Femur (tissue), 1 donor: ENCODE measurements around the gene DCAF11.

Source experiments
- DNase-seq: peaks from one replicate; pipeline ENCODE4 v3.0.0-alpha.2; 2017

The DCAF11 gene

DNA sequence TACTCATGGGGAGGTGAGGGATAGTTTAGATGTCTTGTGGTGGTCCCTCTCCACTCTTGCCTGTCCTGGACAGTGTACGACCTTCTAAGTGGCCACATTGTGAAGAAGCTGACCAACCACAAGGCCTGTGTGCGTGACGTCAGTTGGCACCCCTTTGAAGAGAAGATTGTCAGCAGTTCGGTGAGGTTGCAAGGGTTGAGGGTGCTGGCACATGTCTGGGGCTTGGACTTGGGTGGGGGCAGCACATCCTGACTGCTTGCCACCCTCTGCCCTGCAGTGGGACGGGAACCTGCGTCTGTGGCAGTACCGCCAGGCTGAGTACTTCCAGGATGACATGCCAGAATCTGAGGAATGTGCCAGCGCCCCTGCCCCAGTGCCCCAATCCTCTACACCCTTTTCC is 8.3 kb downstream of the DCAF11 start:
- DNase-seq: no peak

DNA sequence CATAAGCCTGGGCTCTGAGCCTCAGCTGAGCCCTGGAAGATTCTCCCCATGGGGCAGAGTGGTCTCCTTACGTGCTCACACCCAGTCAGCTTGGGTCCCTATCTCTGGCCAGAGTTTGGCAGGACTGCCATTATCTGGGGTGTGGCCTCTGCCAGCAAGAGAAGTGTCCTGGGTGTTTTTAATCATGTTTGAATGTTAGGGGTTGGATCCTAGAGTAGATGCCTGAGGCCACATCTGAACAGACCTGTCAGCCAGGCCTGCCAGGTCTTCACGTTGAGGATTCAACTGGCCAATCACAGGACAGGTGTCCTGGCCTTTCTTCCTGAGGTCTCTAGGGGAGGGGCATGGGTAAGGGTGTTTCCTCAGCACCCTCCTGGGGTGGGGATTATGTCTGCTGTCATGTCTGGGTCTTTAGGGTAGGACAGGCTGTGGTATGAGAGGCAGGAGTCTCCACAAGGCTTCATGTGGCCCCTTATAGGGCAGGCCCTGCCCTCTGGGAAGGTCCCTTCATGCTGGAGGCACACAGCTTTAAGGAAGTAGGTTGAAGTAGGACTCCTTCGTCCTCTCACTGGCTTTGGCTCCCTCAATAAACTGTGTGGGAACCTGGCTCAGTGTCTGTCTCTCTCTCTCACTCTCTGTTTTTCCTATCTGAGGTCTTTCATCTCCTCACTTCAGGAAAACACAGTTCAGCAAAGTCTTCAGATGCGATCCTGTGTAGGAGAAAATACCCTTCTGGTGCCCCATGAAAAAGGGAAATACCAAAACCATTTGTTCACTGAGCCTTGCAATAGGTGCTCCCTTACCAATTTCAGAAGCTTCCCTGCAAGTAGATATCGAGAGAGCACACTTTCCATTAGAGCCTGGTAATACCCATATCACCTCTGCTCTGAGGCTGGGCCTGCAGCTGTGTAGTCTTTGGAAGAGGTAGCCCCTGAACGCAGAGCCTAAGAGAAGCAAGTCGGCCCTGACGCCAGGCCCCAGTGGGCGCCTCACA is 9.1 kb downstream of the DCAF11 start:
- no peak for DNase-seq

DNA sequence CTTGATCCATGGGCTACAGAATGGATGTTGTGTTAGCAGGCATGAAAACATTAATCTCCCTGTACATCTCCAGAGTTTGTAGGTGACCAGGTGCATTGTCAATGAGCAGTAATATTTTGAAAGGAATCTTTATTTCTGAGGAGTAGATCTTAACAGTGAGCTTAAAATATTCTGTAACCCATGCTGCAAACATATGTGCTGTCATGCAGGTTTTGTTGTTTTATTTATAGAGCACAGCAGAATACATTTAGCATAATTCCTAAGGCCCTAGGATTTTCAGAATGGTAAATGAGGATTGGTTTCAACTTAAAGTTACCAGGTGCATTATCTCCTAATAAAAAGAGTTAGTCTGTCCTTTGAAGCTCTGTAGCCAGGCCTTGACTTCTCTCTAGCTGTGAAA is 12.4 kb downstream of the DCAF11 start:
- no peak for DNase-seq

DNA sequence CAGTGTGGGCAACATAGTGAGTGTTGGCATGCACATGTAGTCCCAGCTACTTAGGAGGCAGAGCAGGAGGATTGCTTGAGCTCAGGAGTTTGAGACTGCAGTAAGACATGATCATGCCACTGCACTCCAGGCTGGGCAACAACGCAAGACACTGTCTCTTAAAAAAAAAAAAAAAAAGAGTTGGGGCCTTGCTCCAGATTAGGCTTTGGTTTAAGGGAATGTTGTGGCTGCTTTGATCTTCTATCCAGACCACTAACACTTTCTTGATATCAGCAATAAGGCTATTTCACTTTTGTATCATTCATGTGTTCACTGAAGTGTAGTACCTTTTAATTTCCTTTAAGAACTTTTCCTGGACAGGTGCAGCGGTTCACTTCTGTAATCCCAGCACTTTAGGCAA is 13.1 kb downstream of the DCAF11 start:
- DNase-seq: no peak

- DNase-seq: no peak
Measured at GRCh38 chr14:24129410-24129998, 14.9 kb downstream of the DCAF11 start.

GRCh38 chr14:24130380-24130716 is 15.8 kb downstream of the DCAF11 start, which contains the start of gene FITM1:
Gene FITM1 (plus strand): TSS chr14:24130659. CDS start chr14:24131564, 905 bp downstream.
- DNase-seq: no peak

DNA sequence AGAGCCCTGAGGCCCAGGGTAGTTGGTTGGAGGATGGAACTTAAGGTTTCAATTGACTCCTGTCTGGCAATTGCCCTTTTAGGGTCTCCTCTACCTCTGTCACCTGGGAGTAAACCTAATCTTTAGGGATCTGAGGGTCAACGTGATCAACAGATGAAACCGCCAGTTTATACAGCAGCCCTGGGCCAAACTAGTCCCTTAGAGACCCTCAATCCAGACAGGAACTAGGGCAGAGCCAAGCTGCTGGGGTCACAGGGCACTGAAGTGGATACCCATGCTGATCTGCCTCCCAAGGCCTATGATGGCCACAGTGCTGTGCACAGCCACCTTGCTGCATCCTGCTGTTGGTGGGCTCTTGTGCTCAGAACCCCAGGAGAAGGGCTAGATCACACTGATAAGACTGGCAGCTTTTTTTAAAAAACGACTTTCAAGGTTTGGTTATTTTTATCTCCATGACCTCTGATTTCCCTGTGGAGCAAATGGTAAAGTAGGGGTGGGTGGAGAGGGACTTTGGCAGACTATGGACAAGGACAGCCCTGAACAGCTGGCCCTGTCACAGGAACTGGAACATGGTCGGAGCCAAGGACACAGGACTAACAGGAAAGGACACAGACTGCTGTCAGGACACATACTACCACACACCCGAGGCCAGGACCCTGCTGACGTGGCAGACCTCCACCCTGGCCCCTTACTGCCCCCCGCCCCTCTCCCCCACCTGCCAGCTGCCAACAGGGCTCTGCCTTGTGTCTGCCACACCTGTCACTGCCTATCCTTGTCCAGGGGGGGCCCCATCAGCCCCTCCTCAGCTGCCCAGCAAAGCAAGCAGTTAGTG is 16.4 kb downstream of the DCAF11 start:
- DNase-seq: peak; percentile 85

DNA sequence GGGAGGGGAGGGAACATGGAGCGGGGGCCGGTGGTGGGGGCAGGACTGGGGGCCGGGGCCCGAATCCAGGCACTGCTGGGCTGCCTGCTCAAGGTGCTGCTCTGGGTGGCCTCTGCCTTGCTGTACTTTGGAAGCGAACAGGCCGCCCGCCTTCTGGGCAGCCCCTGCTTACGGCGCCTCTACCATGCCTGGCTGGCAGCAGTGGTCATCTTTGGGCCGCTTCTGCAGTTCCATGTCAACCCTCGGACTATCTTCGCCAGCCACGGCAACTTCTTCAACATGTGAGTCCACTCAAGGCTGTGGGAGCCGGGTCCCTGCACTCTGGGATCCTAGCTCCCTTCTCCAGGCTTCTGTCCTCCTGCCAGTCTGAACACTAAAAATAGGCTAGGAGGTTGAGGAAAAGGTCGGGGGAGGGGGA is 17.0 kb downstream of the DCAF11 start:
- no peak for DNase-seq

DNA sequence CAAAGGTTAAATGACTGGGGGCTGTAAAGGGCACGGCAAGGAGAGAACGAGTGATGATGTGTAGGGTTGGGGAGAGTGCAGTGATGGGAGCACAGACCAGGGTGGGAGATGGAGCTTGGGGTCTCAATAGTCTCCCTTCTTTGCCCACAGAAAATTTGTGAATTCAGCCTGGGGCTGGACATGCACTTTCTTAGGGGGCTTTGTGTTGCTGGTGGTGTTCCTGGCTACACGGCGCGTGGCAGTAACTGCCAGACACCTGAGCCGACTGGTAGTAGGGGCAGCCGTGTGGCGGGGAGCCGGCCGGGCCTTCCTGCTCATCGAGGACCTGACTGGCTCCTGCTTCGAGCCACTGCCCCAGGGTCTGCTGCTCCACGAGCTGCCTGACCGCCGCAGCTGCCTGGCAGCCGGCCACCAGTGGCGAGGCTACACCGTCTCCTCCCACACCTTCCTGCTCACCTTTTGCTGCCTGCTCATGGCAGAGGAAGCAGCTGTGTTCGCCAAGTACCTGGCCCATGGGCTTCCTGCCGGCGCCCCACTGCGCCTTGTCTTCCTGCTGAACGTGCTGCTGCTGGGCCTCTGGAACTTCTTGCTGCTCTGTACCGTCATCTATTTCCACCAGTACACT is 17.6 kb downstream of the DCAF11 start:
- no peak for DNase-seq

DNA sequence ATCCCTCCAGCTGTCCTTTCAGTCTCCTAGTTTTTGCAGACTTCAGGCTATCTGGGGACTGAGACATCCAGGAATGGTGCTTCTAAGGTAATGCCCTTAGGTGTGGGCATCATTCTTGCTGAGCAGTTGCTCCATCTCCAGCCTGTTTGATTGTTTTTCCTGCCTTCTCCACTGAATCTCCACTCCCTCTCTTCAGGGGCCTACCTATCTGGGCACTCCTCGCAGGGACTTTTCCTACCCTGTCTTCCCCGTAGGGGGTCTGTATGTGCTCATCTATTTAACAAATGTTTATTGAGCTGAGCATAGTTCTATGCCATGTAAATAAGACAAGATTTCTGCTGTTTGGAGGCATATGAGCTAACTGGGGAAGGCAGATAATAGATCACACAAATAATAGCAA is 18.4 kb downstream of the DCAF11 start:
- no peak for DNase-seq

DNA sequence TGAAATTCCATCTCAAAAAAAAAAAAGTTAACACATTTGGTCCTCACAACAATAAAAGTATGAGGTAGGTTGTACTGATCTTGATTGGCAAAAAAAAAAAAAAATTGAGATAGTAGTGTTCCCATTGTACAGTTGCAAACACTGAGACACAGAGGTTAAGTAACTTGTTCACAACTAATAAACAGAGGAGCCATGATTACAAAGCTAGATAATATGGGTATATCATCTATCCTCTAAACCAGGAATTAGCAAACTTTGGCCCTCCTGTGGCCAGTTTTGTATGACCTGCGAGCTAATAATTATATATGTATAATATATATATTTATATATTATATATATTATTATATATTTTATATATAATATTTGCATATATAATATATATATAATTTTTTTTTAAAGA is 19.2 kb downstream of the DCAF11 start:
- no peak for DNase-seq

DNA sequence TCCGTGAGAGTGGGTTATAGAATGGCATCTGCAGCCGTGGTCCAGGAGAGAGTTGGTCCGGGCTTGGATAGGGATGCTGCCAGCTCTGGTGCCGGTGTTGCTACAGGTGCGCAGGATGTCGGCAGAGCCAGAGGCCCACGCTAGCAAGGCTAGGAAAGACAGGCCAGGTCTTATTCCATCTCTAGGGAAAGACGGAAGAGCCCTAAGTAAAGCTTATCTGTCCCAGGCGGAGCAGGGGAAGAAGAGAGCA is 20.9 kb downstream of the DCAF11 start:
- DNase-seq: no peak

- DNase-seq: peak; percentile 95
Measured at GRCh38 chr14:24135834-24136683, 21.5 kb downstream of the DCAF11 start, which contains the start of gene PSME1. Gene PSME1 (plus strand): TSS chr14:24136194. CDS start chr14:24136263, 69 bp downstream.

- DNase-seq: no peak
Measured at GRCh38 chr14:24136684-24137528, 22.3 kb downstream of the DCAF11 start.

DNA sequence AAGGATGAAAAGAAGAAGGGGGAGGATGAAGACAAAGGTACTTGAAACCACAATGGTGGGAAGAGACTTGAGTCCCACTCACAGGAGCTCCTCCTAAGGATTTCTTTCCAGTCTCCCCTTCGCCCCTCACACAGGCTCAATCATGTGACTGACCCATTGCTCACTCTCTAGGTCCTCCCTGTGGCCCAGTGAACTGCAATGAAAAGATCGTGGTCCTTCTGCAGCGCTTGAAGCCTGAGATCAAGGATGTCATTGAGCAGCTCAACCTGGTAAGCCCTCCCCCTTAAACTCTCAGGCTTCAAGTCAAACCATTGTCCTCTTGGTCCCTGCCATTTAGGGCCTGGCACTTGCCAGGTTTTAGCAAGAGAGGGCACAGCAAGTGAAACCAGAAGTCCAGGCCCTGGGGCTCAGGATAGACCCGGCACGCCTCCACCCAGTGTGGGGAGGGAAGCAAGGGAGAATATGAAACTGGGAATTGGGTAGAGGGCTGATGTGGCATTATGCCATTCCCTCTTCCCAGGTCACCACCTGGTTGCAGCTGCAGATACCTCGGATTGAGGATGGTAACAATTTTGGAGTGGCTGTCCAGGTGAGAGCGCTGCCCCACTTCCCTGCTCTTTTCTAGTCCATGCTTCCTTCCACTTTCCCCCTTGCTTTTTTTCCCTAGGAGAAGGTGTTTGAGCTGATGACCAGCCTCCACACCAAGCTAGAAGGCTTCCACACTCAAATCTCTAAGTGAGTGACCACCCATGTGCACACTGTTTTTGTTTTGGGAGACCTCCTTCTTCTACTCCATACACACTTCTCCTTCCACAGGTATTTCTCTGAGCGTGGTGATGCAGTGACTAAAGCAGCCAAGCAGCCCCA is 23.2 kb downstream of the DCAF11 start:
- no peak for DNase-seq

DNA sequence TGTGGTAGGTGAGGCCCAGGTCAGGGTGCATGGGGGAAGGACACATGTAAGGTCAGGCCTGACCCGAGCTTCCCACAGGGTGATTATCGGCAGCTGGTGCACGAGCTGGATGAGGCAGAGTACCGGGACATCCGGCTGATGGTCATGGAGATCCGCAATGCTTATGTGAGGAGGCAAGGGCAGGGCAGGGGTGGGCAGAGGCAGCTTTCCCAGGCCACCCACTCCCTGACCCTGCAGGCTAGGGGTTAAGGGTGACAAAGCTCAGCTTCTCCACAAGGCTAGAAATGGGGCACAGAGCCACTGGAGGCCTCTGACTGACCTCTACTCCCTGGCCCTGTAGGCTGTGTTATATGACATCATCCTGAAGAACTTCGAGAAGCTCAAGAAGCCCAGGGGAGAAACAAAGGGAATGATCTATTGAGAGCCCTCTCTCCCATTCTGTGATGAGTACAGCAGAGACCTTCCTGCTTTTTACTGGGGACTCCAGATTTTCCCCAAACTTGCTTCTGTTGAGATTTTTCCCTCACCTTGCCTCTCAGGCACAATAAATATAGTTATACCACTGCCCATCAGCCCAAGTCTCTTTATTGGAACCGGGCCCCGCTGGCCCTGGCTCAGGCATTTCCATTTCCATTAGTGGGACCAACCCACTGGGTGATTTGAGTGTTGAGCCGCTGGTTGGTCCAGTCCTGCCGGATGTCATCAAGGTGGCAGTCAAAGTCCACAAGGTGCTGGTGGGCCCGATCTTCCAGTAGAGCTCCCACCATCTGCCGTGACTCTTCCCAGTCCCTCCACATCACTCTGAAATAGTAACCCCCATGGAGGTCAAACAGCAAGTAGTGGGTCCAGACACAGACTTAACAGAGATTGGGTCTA is 24.1 kb downstream of the DCAF11 start:
- DNase-seq: no peak

DNA sequence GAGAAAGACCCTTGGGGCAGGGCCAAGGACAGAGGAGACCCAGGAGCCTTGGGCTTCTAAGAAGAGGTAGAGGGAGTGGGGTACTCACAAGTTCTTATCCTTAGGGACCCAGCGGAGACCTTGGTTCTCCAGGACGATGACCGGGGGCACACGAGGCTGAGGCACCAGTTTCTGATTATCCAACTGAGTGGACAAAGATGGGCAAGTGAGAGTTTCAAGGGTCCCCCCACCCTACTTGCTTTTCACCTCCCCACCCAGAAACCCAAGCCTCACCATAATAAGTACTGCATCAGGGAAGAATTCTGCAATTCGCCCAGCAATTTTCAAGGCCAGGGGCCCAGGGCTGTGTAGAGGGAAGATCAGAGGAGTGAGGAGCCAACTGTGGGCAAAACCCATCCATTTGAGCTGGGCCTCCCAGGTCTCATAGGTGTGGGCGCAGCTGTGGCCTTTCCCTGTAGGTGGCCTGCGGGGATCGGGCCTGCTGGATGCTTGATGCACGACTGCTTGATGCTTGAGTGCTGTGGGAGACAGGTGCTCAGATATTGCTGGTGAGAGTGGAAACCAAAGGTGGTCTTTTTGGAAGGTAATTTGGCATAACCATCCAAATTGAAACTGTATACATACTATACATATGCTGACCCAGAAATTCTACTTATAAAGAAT is 24.8 kb downstream of the DCAF11 start:
- DNase-seq: no peak

- DNase-seq: peak; percentile 100
Measured at GRCh38 chr14:24141097-24141880, 26.7 kb downstream of the DCAF11 start, which contains the start of gene EMC9. Gene EMC9 (minus strand): TSS chr14:24141591. CDS start chr14:24141304, 287 bp downstream.
